Neural crest cell (in vitro differentiated cells): ENCODE results near the gene CRACR2B. TPM values are rescaled to one million over a fixed set of nuclear protein-coding genes. Genes with fewer than 3 reads are reported as not detected.

Experiments used
- DNase-seq: peaks from one replicate; pipeline ENCODE4 v3.0.0; 2021; ENCODE audit warnings: low read depth, mixed read lengths, low spot score
- H3K27ac Mint-ChIP-seq: one replicate; pipeline ENCODE4 v1.8.0; 2021; ENCODE audit warnings: mild to moderate bottlenecking, mixed read lengths; ENCODE audit not compliant: unreplicated experiment
- H3K27me3 Mint-ChIP-seq: 2 replicates; pipeline ENCODE4 v1.8.0; 2021; ENCODE audit warnings: low read depth, mild to moderate bottlenecking, mixed read lengths
- H3K36me3 Mint-ChIP-seq: 2 replicates; pipeline ENCODE4 v1.8.0; 2021; ENCODE audit warnings: low read depth, mild to moderate bottlenecking, mixed read lengths
- H3K4me1 Mint-ChIP-seq: 2 replicates; pipeline ENCODE4 v1.8.0; 2021; ENCODE audit warnings: mixed read lengths
- H3K4me3 Mint-ChIP-seq: one replicate; pipeline ENCODE4 v1.8.0; 2021; ENCODE audit warnings: mild to moderate bottlenecking, mixed read lengths
- H3K9me3 Mint-ChIP-seq: 2 replicates; pipeline ENCODE4 v1.8.0; 2021; ENCODE audit warnings: mixed read lengths
- CTCF ChIP-seq: fragments of 200-600 bp; sonication (generic); conservative IDR thresholded peaks from 2 replicates; pipeline ENCODE4 v1.5.0; 2021; ENCODE audit warnings: antibody characterized with exemption, mild to moderate bottlenecking
- total RNA-seq: library from RNA; stranded (reverse); gene quantifications from 2 replicates; pipeline ENCODE4 v1.2.1, GENCODE V29; 2021

CRACR2B gene
- total RNA-seq, 1 donor from 2014 or later: 2.7 TPM

DNA sequence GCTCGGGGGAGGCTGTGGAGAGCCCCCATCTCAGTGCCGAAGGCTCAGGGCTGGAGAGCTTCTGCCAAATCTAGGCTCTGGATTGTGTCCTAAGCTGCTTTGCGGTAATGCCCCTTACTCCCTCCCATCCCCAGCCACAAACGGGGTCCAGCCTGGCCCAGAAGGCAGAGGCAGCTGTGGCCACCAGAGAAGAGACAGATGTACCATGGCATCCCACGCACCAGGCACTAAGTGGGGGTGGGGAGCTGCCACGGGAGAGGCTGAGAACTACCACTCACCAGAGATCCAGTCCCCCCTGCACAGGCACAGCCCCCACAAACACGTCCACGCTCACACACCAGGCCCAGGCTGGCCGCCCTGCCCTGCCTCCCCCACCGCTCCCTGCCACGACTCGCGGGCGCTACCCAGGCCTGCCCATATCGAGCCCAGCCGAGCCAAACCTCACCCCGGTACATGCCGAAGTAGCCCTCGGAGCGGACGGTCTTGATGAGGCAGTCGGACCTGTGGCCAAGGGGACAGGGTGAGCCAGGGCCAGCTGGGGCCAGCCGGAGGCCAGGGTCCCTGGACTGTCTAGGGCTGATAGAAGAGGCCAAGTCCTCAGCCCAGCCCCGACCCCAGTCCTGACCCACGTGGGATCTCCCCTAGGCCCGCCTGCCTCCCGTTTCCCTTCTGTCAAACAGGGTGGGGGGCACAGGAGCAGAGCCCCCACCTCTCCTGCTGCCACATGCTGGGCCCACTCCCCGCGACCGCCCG, 33.5 kb upstream of the CRACR2B start:
- H3K27ac Mint-ChIP-seq: no peak overlapping the region
- H3K36me3 Mint-ChIP-seq: no peaks in the 10 kb centered on the region
- TF ChIP-seq CTCF: no peak
- peak overlapping the region; percentile 66 for H3K4me3 Mint-ChIP-seq
- H3K9me3 Mint-ChIP-seq: no peaks in the 10 kb centered on the region
- no peaks in the 10 kb centered on the region for H3K27me3 Mint-ChIP-seq
- no peak for DNase-seq
- H3K4me1 Mint-ChIP-seq: peaks cover 15% of the 10 kb centered on the region

GRCh38 chr11:794766-795633, 32.7 kb upstream of the CRACR2B start:
- no peak for TF ChIP-seq CTCF
- Mint-ChIP-seq H3K27ac (peak overlapping the region; percentile 43), H3K4me1 (peaks cover 15% of the 10 kb centered on the region), H3K4me3 (peak overlapping the region; percentile 78), H3K9me3 (no peaks in the 10 kb centered on the region), H3K36me3 (no peaks in the 10 kb centered on the region), H3K27me3 (no peaks in the 10 kb centered on the region)
- DNase-seq: no peak

- no peak for DNase-seq
- Mint-ChIP-seq H3K27ac (no peak overlapping the region), H3K4me3 (peak overlapping the region; percentile 98), H3K9me3 (no peaks in the 10 kb centered on the region), H3K4me1 (peaks cover 15% of the 10 kb centered on the region), H3K36me3 (no peaks in the 10 kb centered on the region), H3K27me3 (no peaks in the 10 kb centered on the region)
- TF ChIP-seq CTCF: no peak
These were observed 31.8 kb upstream of the CRACR2B start for GRCh38 chr11:795634-796564.

DNA sequence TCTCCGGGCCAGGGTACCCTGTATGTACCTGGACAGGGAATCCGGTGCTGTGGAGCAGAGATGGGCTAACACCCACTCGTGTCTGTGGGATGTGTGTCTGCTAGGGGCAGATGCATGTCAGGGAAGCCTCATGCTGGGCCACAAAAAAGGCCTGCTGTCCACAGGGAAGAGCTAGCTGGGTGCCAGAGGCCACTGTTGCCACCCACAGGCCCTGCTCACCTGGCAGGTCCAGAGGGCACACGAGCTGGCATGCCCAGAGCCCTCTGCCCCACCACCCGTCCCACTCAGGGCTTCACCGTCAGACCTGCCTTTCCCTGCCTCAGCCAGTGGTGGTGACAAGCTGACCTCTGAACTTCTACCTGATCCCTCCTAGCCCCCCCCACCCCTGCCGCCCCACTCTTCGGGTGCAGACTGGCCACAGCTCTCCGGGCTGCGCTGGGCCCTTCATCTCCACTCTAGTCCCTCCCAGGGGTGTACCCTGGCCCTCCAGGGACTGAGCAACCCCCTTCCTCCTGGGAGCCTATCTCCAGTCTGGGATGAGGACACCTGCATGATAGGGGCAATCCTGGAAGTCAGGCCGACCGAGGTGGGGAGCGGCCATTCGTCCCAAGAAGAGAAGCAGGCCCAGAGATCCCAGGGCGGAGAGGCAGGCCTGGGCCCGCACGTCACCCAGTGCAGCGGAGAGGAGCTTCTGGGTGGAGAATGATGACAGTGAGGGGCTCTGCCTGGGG, 31.0 kb upstream of the CRACR2B start:
- DNase-seq: no peak
- no peak for TF ChIP-seq CTCF
- Mint-ChIP-seq H3K4me3 (peak overlapping the region; percentile 98), H3K27ac (no peak overlapping the region), H3K27me3 (no peaks in the 10 kb centered on the region), H3K4me1 (peaks cover 15% of the 10 kb centered on the region), H3K36me3 (no peaks in the 10 kb centered on the region), H3K9me3 (no peaks in the 10 kb centered on the region)
